Activated CD4-positive, alpha-beta T cell treated with anti-CD3 and anti-CD28 coated beads for 36 hours (primary cell): Measurements from ENCODE around the gene ZNF217. TPM values are rescaled to one million over a fixed set of nuclear protein-coding genes. Genes with fewer than 3 reads are reported as not detected.
"Not testable (repeated sequence)": the region's sequence is repeated elsewhere in the genome, so short reads cannot be mapped to it uniquely, and the experiment has no call there.

Experiments
- ATAC-seq: fragments of 200-7000 bp; cut with Tn5 transposase; one replicate; pipeline ENCODE4 v1.10.0; 2021; ENCODE audit warnings: mild to moderate bottlenecking, moderate library complexity
- CTCF ChIA-PET: fragments of 350-600 bp; sonication (Branson Sonifier 250); formaldehyde crosslinking; loops from one replicate; lab custom pipeline; 2021; ENCODE audit warnings: antibody characterized with exemption; lab: Charles Lee
- POLR2A ChIA-PET: fragments of 350-600 bp; sonication (Branson Sonifier 250); formaldehyde crosslinking; loops from one replicate; lab custom pipeline; 2021; ENCODE audit warnings: antibody characterized with exemption, inconsistent platforms; lab: Charles Lee
- DNase-seq: peaks from one replicate; pipeline ENCODE4 v3.0.0-alpha.2; 2020
- H3K27ac Mint-ChIP-seq: one replicate; pipeline ENCODE4 v1.8.0; 2021; ENCODE audit warnings: mixed read lengths
- H3K27me3 Mint-ChIP-seq: one replicate; pipeline ENCODE4 v1.8.0; 2021; ENCODE audit warnings: mixed read lengths
- H3K36me3 Mint-ChIP-seq: one replicate; pipeline ENCODE4 v1.8.0; 2021; ENCODE audit warnings: low read depth, mixed read lengths
- H3K4me1 Mint-ChIP-seq: one replicate; pipeline ENCODE4 v1.8.0; 2021; ENCODE audit warnings: mixed read lengths
- H3K4me3 Mint-ChIP-seq: one replicate; pipeline ENCODE4 v1.8.0; 2021; ENCODE audit warnings: mild to moderate bottlenecking, moderate library complexity, mixed read lengths
- H3K9me3 Mint-ChIP-seq: one replicate; pipeline ENCODE4 v1.8.0; 2021; ENCODE audit warnings: low read depth, mixed read lengths
- intact Hi-C, 2 experiments: fragments of 100-400 bp; cut with DNase I in 1 of 2; cut with micrococcal nuclease in 1 of 2; formaldehyde crosslinking; loops; one replicate each; pipeline versions ENCODE4 v1.14.2 to v1.15.1; 2022 to 2024; cut with DNase I, micrococcal nuclease
- total RNA-seq, 2 experiments: library from RNA; stranded (reverse); gene quantifications; one replicate each; pipeline ENCODE4 v1.2.3, GENCODE V29; 2021

ZNF217 gene
- total RNA-seq, 2 experiments from 2014 or later = 41.5 to 45.6 TPM

DNA sequence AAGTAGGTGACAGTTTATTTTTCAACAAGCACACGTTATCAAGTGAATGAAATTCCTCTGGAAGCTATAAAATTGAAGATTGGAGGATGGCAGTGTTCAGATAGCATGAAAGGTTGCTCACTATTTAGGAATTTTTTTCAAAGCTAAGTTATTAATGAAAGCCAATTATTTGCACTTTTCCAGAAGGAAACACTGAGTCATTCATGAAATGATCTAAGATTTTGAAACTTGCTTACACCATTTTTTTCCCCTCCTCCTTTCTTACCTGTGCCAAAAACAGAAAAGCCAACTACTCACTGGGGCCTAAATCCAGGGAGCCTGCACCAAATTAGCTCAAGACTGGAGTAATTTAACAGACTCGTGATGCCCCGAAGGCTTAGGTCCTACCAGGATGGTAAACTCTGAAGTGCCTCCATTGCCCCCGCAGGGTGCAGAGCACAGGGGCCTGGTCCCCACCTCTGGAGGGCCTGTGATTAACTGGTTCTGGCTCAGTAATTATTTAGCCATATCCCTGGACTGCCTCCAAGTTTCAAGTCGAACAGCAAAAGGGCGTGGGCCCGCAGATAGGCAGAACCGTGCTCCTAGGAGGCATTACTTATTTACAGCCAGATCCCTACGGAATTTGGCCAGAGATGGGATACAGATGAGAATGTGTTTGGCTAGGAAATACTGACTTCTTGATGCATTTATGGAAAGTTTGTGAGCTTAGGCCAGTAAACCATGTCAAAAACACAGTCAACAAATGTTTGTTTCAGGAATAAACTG, 28.0 kb upstream of the ZNF217 start:
- POLR2A ChIA-PET = interaction anchor here (0.6 to 0.7 kb wide), 3 partner anchors 86 to 560 kb away, joined by 3 to 5 read pairs (median 3); no protein-coding TSS in a partner anchor
- no peaks in the 10 kb centered on the region for H3K27me3 Mint-ChIP-seq
- H3K27ac Mint-ChIP-seq = peak overlapping the region; percentile 97
- no peak overlapping the region for H3K4me3 Mint-ChIP-seq
- ATAC-seq = peak; percentile 47
- DNase-seq = peak; percentile 31
- CTCF ChIA-PET = interaction anchor here (0.6 to 3.6 kb wide), 13 partner anchors 8 to 324 kb away, joined by 3 to 15 read pairs (median 4); no protein-coding TSS in a partner anchor
- no peaks in the 10 kb centered on the region for H3K9me3 Mint-ChIP-seq
- H3K36me3 Mint-ChIP-seq = no peaks in the 10 kb centered on the region
- intact Hi-C loops = loop anchor here (2.0 to 5.0 kb wide), 3 partner anchors 27 to 41 kb away; no protein-coding TSS in a partner anchor
- H3K4me1 Mint-ChIP-seq = peaks cover 37% of the 10 kb centered on the region

DNA sequence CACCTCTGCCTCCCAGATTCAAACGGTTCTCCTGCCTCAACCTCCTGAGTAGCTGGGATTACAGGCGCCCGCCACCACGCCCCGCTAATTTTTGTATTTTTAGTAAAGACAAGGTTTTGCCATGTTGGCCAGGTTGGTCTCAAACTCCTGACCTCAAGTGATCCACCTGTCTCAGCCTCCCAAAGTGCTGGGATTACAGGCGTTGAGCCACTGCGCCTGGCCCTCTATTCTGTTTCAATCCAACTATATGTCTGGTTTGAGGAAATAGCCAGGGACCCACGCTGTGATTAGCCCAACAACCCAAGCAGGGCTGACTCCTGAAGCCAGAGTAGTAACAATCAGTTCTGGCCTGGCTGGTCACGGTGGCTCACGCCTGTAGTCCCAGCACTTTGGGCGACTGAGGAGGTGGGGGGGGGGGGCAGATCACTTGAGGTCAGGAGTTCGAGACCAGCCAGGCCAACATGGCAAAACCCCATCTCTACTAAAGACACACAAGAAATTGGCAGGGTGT, 24.9 kb upstream of the ZNF217 start:
- intact Hi-C loops, CTCF ChIA-PET, H3K4me3 Mint-ChIP-seq, DNase-seq, H3K27ac Mint-ChIP-seq, H3K9me3 Mint-ChIP-seq, H3K36me3 Mint-ChIP-seq, H3K27me3 Mint-ChIP-seq, POLR2A ChIA-PET, ATAC-seq: not testable (repeated sequence)
- H3K4me1 Mint-ChIP-seq = peaks cover 31% of the 10 kb centered on the region

DNA sequence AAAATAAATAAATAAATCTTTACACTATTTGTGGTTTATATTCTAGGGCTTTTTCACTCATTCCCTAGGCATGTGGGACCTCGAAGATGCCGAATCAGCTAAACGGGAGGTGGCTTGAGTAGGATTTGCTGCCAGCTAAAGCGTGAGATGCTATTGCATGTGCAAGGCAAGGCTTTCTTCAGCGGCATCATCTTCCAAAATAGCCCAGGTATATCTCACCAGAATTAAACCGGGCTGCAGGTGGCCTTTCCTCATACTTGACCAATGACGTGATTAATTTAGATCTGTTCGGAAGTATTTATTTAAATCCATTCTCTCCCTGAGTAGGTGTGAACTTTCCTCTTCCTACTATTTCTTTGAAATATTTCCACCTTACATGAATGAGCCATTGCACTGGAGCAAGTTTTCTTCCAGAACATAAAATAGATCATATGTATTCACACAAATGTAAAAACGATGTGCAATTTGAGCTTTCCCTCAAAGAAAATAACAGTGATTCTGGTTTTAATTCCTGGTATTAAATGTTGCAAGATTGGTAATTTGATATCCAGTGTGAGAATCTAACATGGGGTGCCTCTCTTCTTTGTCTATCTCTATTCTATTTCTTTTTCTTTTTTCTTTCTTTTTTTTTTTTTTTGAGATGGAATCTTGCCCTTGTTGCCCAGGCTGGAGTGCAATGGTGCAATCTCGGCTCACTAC, 24.3 kb upstream of the ZNF217 start:
- Mint-ChIP-seq H3K27me3 (no peaks in the 10 kb centered on the region), H3K4me3 (no peak overlapping the region), H3K4me1 (peaks cover 26% of the 10 kb centered on the region), H3K27ac (no peak overlapping the region), H3K36me3 (no peaks in the 10 kb centered on the region), H3K9me3 (no peaks in the 10 kb centered on the region)
- ChIA-PET CTCF (no interaction called here), POLR2A (no interaction called here)
- DNase-seq (no peak), ATAC-seq (no peak)
- intact Hi-C loops = no loop called here

DNA sequence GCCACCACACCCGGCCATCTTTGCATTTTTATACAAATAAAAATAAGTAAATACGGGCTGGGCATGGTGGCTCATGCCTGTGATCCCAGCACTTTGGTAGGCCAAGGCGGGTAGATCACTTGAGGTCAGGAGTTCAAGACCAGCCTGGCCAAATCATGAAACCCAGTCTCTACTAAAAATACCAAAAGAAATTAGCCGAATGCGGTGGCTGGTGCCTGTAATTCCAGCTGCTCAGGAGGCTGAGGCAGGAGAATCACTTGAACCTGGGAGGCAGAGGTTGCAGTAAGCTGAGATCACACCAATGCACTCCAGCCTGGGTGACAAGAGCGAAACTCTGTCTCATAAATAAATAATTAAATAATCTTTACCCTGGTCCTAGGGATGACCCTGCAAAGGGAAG, 22.9 kb upstream of the ZNF217 start:
- H3K27ac Mint-ChIP-seq, intact Hi-C loops, H3K27me3 Mint-ChIP-seq, ATAC-seq, POLR2A ChIA-PET, DNase-seq, H3K4me3 Mint-ChIP-seq, H3K36me3 Mint-ChIP-seq, H3K9me3 Mint-ChIP-seq: not testable (repeated sequence)
- CTCF ChIA-PET = interaction anchor here (0.6 kb wide), 1 partner anchor 61 kb away, joined by 4 read pairs; no protein-coding TSS in a partner anchor
- H3K4me1 Mint-ChIP-seq = peaks cover 13% of the 10 kb centered on the region

DNA sequence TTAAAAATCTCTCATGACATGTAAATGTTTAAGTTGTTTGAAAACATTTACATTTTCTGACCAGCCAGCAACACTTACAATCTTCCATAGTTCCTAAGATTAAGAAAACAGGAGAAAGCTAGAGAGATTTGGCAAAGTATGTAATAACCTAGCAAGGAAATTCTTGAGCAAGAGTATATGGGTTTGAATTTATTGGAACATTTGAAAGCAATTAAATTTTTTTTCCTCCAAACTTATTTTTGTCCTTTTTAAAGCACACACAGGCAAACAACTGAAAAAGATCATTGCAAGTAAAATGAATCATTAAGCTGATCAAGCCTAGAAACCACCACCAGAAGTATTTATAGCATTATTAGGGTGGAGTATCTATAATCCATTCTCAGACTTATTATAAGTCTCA, 20.1 kb upstream of the ZNF217 start:
- ChIA-PET CTCF (interaction anchor here (0.9 to 2.5 kb wide), 3 partner anchors 9 to 45 kb away, joined by 4 to 15 read pairs (median 4); no protein-coding TSS in a partner anchor), POLR2A (no interaction called here)
- Mint-ChIP-seq H3K4me1 (peaks cover 23% of the 10 kb centered on the region), H3K36me3 (peaks cover 2% of the 10 kb centered on the region), H3K4me3 (no peak overlapping the region), H3K27me3 (no peaks in the 10 kb centered on the region), H3K27ac (no peak overlapping the region), H3K9me3 (no peaks in the 10 kb centered on the region)
- intact Hi-C loops = no loop called here
- DNase-seq = no peak
- no peak for ATAC-seq

DNA sequence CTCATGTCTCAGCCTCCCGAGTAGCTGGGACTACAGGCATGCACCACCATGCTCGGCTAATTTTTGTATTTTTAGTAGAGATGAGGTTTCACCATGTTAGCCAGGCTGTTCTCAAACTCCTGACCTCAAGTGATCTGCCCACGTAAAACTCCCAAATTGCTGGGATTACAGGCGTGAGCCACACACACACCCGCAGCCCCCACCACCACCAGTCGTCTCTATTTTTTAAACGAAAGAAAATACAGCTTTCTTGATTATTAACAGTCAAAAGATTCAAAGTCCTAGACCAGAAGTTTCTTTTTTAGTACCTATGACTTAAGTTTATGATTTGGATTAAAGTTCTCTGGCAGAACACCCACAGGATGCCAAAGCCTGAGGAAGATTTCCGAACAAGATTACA, 18.6 kb upstream of the ZNF217 start:
- H3K36me3 Mint-ChIP-seq, POLR2A ChIA-PET, H3K27ac Mint-ChIP-seq, DNase-seq, intact Hi-C loops, H3K4me3 Mint-ChIP-seq, H3K27me3 Mint-ChIP-seq, H3K9me3 Mint-ChIP-seq, ATAC-seq: not testable (repeated sequence)
- CTCF ChIA-PET = interaction anchor here (0.8 to 2.5 kb wide), 3 partner anchors 10 to 327 kb away, joined by 3 to 15 read pairs (median 4); no protein-coding TSS in a partner anchor
- H3K4me1 Mint-ChIP-seq = peaks cover 30% of the 10 kb centered on the region

DNA sequence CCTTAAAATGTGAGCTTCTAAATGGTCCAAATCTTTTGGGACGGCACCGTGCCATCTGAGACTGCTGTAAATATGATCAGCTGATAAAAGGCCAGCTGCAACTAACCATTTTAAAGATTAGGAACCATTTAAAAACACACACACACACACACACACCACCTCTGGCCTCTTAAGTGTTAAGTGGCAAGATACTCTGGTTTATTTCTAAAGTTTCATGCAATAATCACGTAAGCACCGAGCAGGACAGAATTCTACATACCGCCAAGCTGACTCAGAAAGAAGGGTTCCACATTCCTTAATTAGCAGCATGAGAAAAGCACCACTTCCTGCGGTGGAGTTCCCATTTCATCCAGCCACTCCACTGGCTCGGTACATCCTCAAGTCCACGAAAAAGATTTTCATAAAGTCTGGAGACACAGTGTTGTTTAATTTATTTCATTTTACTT, 17.8 kb upstream of the ZNF217 start:
- intact Hi-C loops = no loop called here
- H3K27me3 Mint-ChIP-seq = no peaks in the 10 kb centered on the region
- CTCF ChIA-PET = interaction anchor here (0.6 to 2.4 kb wide), 5 partner anchors 10 to 328 kb away, joined by 3 to 6 read pairs (median 4); no protein-coding TSS in a partner anchor
- no peak for DNase-seq
- H3K4me1 Mint-ChIP-seq = peaks cover 32% of the 10 kb centered on the region
- no peak overlapping the region for H3K4me3 Mint-ChIP-seq
- POLR2A ChIA-PET = no interaction called here
- no peaks in the 10 kb centered on the region for H3K9me3 Mint-ChIP-seq
- no peak for ATAC-seq
- H3K27ac Mint-ChIP-seq = peak overlapping the region; percentile 37
- peaks cover 5% of the 10 kb centered on the region for H3K36me3 Mint-ChIP-seq

DNA sequence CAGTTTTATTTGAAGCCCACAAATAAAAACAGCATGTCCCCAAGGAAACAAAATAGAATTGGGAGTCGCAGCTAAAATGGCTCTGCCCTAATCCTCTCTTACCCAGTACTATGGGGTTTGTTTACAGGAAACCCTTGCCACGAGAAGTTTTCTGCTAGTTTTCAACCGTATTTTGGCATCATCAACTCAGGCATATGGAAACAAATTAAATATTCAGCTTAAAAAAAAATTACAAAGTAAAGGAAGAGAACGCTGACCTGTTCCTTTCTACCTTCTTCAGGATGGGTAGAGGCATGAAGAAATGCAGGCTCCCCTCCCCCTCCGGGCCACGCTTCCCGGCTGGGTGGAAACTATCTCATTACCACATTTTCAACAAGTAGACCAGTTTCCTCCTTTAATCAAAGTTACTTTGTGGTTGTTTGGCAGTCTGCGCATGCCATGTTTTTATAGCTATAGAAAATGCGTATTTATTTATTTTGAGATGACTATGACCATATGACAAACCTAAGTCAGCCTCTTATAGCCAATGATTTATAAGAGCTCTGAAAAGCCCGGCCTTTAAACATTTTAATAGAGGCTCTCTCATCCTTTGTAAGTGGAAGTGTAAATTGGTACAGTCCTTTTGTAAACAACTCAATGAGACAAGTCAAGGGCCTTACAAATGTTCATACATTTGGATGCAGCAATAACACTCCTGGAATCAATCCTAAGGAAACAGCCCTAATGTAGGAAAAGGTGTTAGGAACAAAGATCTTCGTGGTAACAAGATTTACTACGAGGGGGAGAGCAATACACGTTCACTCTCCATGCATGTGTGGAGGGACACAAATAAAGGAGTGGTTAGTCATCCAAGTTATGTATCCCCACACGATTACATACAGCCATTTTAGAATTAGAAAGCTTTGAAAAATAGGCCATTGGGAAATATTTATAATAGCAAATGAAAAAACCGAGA, 16.1 kb upstream of the ZNF217 start:
- peak; percentile 87 for DNase-seq
- no peaks in the 10 kb centered on the region for H3K27me3 Mint-ChIP-seq
- H3K27ac Mint-ChIP-seq = peak overlapping the region; percentile 98
- peaks cover 36% of the 10 kb centered on the region for H3K4me1 Mint-ChIP-seq
- intact Hi-C loops = loop anchor here (1.0 to 2.0 kb wide), 3 partner anchors 11 to 33 kb away; no protein-coding TSS in a partner anchor
- H3K9me3 Mint-ChIP-seq = no peaks in the 10 kb centered on the region
- H3K36me3 Mint-ChIP-seq = peaks cover 6% of the 10 kb centered on the region
- CTCF ChIA-PET = interaction anchor here (0.8 to 2.4 kb wide), 9 partner anchors 11 to 263 kb away, joined by 3 to 11 read pairs (median 5); no protein-coding TSS in a partner anchor
- POLR2A ChIA-PET = interaction anchor here (0.6 to 1.4 kb wide), 4 partner anchors 13 to 477 kb away, joined by 3 to 7 read pairs (median 5); no protein-coding TSS in a partner anchor
- peak; percentile 82 for ATAC-seq
- H3K4me3 Mint-ChIP-seq = peak overlapping the region; percentile 77

DNA sequence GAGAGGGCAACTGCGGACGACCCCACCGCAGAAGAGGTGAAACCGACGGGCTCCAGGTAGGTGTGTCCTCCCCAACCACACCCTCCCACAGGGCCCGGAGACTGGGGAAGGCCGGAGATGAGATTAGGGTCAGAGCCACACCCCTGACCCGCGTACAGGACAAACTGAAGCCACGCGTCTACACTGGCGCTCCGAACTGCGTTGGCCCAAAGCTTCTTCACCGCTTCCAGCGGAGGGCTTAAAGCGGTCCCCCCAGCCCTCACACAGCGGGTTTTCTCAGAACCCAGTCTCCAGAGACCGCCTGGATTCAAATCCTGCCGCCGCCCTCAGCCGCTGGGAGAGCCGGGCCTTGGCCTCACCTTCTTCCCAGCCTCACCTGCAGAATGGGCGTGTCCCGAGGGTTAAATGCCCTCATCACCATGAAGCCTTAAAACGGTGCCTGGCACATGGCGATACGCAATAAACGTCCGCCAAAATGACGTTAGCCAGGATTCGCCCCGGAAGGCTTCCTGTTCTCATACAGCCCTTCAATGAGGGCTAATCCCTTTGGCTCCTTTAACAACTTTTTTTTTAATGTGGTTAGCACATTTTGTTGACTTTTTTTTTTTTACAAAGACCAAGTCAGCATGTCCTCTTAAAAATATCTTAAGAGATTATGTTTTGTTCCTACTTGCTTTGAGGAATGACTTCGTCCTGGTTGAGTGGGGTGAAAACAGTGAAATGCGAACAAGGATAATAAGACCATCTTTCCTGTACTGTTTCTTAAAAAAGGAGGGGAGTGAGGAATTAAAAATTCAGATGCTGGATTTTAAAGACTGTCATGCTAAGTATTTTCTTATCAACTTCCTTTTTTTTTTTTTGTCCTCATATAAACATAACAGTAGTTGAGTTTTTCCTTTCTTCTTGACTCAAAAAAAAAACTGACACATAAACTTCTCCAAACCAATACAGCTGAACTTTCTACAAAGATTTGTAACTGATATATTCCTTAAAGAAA, 15.1 kb upstream of the ZNF217 start:
- Mint-ChIP-seq H3K4me3 (peak overlapping the region; percentile 77), H3K4me1 (peaks cover 35% of the 10 kb centered on the region), H3K9me3 (no peaks in the 10 kb centered on the region), H3K27ac (peak overlapping the region; percentile 98), H3K27me3 (no peaks in the 10 kb centered on the region), H3K36me3 (peaks cover 8% of the 10 kb centered on the region)
- POLR2A ChIA-PET = interaction anchor here (1.0 to 1.4 kb wide), 2 partner anchors 14 to 99 kb away, joined by 4 to 7 read pairs; no protein-coding TSS in a partner anchor
- ATAC-seq (peak; percentile 20), DNase-seq (peak; percentile 59)
- intact Hi-C loops = loop anchor here (1.0 to 2.0 kb wide), 3 partner anchors 10 to 34 kb away; no protein-coding TSS in a partner anchor
- CTCF ChIA-PET = interaction anchor here (1.0 to 1.9 kb wide), 5 partner anchors 10 to 99 kb away, joined by 3 to 11 read pairs (median 4); no protein-coding TSS in a partner anchor
